G401.6 (cell line): Measurements from ENCODE around the gene ROPN1L.
"Not testable (repeated sequence)": the region's sequence is repeated elsewhere in the genome, so short reads cannot be mapped to it uniquely, and the experiment has no call there.

Source experiments
- FAIRE-seq: peaks from 2 replicates; lab custom pipeline; 2012; peaks lifted over from hg19 to GRCh38; lab: Jason Lieb, UNC

The ROPN1L gene

DNA sequence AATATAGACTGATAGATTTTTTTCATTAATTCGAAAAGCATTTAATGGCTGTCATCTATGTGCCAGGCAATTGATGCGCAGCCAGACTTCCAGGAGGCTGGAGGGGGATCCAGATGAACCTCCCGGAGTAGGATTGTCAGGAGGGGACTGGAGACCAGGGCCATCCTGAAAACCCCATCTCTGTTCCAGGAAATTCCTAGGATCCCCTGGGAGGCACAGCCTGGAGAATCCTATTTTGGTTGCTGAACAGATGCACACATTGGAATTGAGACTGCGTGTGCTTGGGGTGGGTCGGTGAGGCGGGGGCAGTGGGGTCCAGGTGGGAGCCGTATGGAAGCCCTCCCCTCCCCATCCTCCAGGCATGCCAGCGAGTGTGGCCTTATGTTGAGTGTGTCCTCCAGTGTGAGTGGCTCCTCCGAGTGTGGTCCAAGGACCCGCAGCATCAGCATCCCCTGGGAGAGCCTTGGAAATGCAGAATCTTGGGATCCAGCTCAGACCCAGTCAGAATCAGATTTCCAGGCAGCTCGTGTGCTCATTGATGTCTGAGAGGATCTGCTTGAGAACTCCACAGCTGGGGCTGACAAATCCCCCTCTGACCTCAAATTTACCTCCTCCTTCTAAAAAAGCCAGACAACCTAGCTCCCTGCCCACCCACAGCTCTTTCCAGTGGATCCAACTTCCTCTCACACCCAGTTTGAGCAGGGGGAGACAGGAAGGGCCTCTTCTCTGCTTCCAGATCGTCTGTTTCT is 38.7 kb downstream of the ROPN1L start:
- FAIRE-seq, result no peak

- FAIRE-seq, result no peak
These were observed 39.7 kb downstream of the ROPN1L start for GRCh38 chr5:10481241-10481935.

GRCh38 chr5:10482791-10483530 is 41.3 kb downstream of the ROPN1L start:
- FAIRE-seq, result no peak

DNA sequence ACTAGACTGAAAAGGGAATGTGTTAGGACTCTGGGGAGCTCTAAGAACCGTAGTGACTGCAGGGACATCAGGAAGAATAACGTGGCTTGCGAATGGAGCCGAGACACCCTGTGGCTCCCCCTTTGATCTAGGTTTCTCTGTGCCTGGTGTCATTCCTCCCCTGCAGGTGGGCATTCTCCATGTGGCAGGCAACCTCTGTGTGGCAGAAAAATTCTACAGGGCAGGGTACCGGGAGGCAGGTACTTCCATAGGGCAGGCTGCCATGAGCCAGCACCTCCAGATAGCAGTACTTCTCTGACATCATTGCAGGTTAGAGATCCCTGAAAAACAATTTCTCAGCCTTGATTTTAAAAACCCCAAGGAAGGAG is 43.1 kb downstream of the ROPN1L start:
- FAIRE-seq, result no peak

DNA sequence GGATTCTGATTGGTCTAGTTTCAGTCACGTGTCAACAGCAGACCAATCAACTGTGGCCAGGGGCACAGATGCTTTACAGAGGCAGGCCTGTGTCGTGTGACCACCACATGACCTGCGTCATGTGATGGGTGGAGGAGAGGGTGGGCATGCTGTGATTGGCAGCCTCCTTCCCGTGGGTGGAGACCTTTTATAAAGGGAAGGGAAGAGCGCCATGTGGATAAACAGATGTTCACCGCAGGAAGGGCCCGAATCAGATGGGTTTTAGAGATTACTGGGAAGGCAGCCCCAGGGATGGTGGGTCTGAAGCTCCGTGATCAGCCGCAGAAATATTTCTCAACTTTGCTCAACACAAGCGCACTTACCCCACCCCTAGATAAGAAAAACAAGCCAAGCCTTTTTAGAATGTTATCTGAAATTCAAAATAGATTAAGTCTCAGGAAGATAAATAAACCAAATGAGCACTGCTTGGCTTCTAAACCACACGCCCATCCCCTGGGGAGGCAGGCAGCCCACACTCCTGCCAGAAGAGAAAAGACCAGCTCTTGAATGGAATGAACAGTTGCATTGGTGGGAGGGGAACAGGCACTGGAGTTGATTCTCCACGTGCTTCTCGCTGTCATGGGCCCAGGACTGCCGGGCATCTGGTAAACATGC is 43.6 kb downstream of the ROPN1L start:
- no peak for FAIRE-seq

- no peak for FAIRE-seq
These were observed 44.2 kb downstream of the ROPN1L start for GRCh38 chr5:10485897-10486296.

- no peak for FAIRE-seq
These were observed 45.0 kb downstream of the ROPN1L start for GRCh38 chr5:10486511-10487344.

- no peak for FAIRE-seq
These were observed 46.5 kb downstream of the ROPN1L start for GRCh38 chr5:10488144-10488543.

- no peak for FAIRE-seq
These were observed 48.2 kb downstream of the ROPN1L start for GRCh38 chr5:10489810-10490426.

DNA sequence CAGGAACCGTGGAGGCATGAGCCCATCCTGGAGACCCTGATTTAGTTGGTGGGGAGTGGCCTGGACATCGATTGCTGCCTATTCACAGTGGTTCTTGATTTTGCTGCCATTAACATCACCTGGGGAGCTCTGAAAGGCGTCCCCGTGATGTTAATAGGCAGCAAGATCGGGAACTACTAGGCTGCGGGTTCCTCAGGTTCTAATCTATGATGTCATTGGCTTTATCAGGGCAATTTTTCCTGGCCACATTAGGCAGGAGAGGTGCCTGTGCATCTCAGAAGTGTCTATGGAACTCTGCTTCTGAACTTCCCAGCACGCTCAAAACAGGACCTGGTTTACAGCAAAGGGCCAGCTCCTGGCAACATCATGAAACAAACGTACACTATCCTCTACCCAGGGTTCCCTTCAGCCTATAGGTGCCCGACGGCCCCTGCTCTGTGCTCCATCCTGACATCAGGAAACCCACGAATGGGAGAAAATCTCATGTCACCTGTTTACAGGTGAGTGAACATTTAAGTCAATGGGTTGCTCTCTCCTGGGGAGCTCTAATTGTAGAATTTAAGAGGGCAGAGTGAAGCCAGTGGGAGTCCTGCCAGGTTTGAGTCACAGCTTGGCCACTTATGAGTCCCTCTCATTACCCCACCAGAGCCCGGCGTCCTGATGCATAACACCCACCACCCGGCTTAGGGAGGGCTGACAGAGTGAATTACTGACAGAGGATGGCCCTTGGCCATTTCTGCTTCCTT is 49.4 kb downstream of the ROPN1L start:
- FAIRE-seq, result no peak

- FAIRE-seq, result no peak
These were observed 50.0 kb downstream of the ROPN1L start for GRCh38 chr5:10491673-10492026.

DNA sequence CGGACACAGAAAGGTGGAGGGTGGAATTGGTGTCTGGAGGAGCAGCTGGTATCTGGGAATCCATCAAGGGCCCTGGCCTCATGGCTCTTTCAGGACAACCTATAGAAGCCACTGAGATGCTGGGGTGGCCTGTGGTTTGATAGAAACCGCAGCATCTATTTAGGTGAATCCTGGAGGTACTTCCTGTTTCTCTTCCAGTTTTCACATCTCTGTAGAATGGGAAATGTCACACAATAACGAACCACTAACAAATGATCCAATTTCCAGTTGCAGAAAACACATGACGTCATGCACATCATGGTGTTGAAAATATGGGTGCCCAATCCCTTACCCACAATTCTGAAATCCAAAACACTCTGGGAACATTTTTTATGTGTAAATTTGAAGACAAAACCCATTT is 52.2 kb downstream of the ROPN1L start:
- FAIRE-seq, result no peak

- FAIRE-seq, result not testable (repeated sequence)
These were observed 52.8 kb downstream of the ROPN1L start for GRCh38 chr5:10494497-10494896.

DNA sequence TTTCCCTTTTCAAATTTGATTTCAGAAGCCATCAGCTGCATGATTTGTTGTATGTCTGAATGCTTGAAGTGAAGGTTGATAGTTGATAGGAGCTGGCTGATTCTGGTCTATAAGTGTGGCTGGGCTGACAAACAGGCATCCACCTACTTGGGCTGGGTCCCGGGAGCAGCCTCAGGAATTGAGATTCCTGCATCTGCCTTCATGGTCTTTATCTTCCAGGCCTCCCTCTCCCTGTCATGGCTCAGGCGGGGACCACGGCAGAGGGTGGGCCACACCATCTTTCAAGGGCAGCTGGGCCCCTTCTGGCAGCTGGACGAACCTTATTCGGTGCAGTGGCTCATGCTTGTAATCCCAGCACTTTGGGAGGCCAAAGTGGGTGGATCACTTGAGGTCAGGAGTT is 55.9 kb downstream of the ROPN1L start:
- FAIRE-seq, result no peak

- FAIRE-seq, result no peak
These were observed 56.7 kb downstream of the ROPN1L start for GRCh38 chr5:10498350-10498749.

DNA sequence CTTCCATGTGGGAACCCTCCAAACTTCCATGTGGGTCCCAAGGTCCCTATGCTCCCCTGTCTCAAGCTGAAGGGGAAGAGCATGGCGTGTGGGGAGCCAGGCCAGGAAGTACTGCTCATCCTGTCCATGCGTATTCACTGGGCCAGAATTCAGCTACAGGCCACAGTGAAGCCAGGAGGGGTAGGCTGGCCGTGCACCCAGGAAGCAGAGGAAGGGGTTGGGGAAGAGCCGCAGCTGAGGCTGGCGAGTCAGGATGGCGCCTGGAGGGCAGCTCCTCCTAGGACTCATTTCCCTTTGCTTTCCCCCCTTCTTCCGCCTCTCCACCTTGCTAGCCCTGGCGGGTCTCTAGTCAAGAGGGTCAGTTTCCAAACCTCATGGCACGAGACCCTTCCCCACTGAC is 57.4 kb downstream of the ROPN1L start:
- no peak for FAIRE-seq

DNA sequence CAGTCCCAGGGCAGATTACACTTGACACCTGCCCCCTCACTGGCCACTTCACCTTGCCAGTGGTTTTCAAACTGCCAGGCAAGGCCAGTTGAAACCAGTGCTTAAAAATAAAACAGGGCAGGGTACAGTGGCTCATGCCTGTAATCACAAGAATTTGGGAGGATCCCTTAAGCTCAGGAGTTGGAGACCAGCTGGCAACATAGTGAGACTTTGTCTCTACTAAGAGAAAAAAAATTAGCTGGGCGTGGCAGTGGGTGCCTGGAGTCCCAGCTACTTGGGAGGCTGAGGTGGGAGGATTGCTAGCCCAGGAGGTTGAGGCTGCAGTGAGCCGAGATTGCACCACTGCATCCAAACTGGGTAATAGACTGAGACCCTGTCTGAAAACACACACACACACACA is 58.1 kb downstream of the ROPN1L start:
- no peak for FAIRE-seq

GRCh38 chr5:10500669-10501068 is 59.0 kb downstream of the ROPN1L start:
- no peak for FAIRE-seq

DNA sequence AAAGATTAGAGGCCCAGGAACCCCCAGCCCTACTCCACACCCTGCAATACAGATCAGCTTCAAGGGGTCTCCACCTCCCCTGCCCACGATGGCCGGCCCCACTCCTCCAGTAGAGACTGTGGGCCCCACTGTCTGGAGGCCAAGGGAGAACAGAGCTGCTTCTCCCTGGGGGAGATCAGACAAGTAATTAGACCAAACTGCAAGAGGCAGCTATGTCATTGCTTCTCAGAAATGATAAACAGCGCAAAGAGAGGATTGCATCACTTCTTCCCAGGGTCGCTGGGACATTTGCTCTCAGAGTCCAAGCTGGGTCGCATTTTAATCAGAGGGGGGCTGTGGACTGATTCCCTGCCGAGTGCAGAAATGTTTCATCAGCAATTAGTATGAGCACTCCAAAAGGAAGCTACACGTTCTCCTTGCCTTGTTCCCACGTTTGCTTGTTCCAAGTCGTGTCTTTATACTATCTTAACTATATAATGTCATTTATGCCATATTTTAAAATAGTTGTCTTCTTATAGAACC is 59.9 kb downstream of the ROPN1L start:
- no peak for FAIRE-seq

DNA sequence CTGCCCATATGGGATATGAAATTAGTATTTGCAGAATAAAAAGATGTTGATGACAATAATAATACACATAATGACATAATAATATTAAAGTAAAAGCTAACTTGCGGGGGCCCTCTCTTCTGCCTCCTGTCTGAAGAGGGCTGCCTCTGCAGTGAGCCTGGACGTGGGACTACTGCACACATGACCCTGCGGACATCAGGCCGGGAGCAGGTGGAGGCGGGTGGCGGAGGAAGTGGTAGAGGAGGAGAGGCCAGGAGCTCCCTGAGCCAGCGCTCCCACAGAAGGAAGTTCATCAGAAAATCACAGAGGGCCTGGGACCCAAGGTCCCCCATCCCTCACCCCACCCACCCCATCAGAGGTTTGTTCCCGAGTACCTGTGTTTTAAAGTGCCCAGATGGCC is 60.5 kb downstream of the ROPN1L start:
- no peak for FAIRE-seq

DNA sequence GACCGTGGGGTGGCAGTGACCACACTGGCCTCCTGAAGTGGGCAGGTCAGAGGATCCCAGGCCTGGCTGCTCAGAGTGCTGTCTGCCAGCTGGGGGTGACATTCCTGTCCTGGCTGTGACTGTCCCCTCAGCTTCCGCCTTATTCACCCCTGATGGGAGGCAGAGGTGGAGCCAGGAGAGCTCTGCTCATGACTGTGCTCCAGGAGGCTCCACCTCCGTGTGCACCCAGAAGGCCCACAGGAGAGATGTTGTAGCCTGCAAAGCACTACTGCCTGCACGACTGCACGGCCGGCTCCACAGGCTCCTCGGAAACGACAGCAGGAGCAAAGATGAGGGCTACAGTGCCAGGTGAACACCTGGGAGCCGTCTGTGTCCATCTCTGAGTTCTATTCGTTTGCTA is 60.9 kb downstream of the ROPN1L start:
- FAIRE-seq, result no peak
